Measurements from ENCODE around the gene CLASRP. TPM values are rescaled to one million over a fixed set of nuclear protein-coding genes. Genes with fewer than 3 reads are reported as not detected.

Gene CLASRP
- total and polyA plus RNA-seq, 9 of the 15 experiments (the other 6 are each of a cell fraction or from before 2014, with no cell fraction given): 0.94 to 86.3 (median 44.0) TPM

GRCh38 chr19:45051929-45052579 lies 13.2 kb downstream of the CLASRP start:
- Histone ChIP-seq H4K20me1 (replicated peaks; ENCODE audit: control insufficient read depth, insufficient read depth, low read length) (peaks cover 17% of the 10 kb centered on the region), H3K9ac (ENCODE audit: insufficient read depth in 1 of 2, low read depth in 2 of 2, low read length in 2 of 2) (peak overlapping the region in 1 of 2 experiments; percentile 40; a peak in 1 of 4 replicates), H3K79me2 (ENCODE audit: control insufficient read depth, insufficient read depth, low read length) (peaks cover 39% of the 10 kb centered on the region), H2AFZ (ENCODE audit: low read depth, low read length) (no peak overlapping the region), H3K36me3 (ENCODE audit: control insufficient read depth, insufficient read depth, low read length) (peaks cover 74% of the 10 kb centered on the region; the same call in 2 of the 3 replicates), H3K4me1 (replicated peaks in 1 of 2; ENCODE audit: control insufficient read depth in 2 of 2, insufficient read depth in 2 of 2, low read length in 2 of 2) (peaks cover 3 to 10% of the 10 kb centered on the region in 2 experiments; a peak in 3 of 5 replicates), H3K9me1 (ENCODE audit: control insufficient read depth, insufficient read depth, low read length) (no peaks in the 10 kb centered on the region), H3K4me2 (ENCODE audit: insufficient read depth, low read length) (no peak overlapping the region), H3K9me3 (replicated peaks; ENCODE audit: control insufficient read depth, insufficient read depth, low read depth, low read length) (no peaks in the 10 kb centered on the region), H3K4me3 (no peak overlapping the region), H3K27me3 (ENCODE audit: control insufficient read depth in 2 of 2, insufficient read depth in 2 of 2, low read length in 2 of 2) (no peaks in the 10 kb centered on the region), H3K27ac (ENCODE audit: extremely low read depth, low read depth, low read length) (no peak overlapping the region)
- in situ Hi-C loops (cut with MboI) (loop anchor here (10.0 kb wide), 1 partner anchor 157 kb away; the partner anchor contains the start of gene TOMM40), intact Hi-C loops (cut with micrococcal nuclease) (no loop called here)
- DNase-seq (ENCODE audit: extremely low read depth in 1 of 4, low spot score in 3 of 4) (no peak), ATAC-seq (no peak), FAIRE-seq (no peak)
- no TSS peak for BruUV-seq (replicated peaks)
- ChIA-PET POLR2A (interaction anchor here (1.4 to 1.6 kb wide), 2 partner anchors 8 to 41 kb away, joined by 4 read pairs; partner anchors contain the start of gene PPP1R37), CTCF (ENCODE audit: low intra/inter-chr PET ratio) (no interaction called here)
- 75% methylated on average over 9 of the region's 9 CpGs for WGBS (ENCODE audit: insufficient coverage, low coverage, missing lambda C conversion rate)
- TF ChIP-seq ETV6 (IDR thresholded peaks at IDR 0.05; ENCODE audit: borderline replicate concordance in 1 of 2, low read depth in 2 of 2, low read length in 1 of 2): no peak
- TF ChIP-seq ETV6 (CRISPR knock-in tag; IDR thresholded peaks at IDR 0.05; ENCODE audit: borderline replicate concordance): no peak
- TF ChIP-seq SNIP1 (IDR thresholded peaks at IDR 0.05; ENCODE audit: low read depth): no peak

GRCh38 chr19:45056831-45057230 lies 18.0 kb downstream of the CLASRP start:
- in situ Hi-C loops (cut with MboI) (loop anchor here (10.0 kb wide), 1 partner anchor 162 kb away; the partner anchor contains the start of gene TOMM40), intact Hi-C loops (cut with micrococcal nuclease) (loop anchor here (5.0 kb wide), 1 partner anchor 155 kb away; no protein-coding TSS in a partner anchor)
- no TSS peak for BruUV-seq (replicated peaks)
- 0 out of 2 replicates have a peak, but pooled peaks have one; percentile 30 for TF ChIP-seq POLR2G (IDR thresholded peaks at IDR 0.05; ENCODE audit: low read depth, low read length)
- no peak for TF ChIP-seq SMARCA5 (IDR thresholded peaks at IDR 0.05)
- ChIA-PET CTCF (ENCODE audit: low intra/inter-chr PET ratio) (no interaction called here), POLR2A (interaction anchor here (0.6 to 1.4 kb wide), 7 partner anchors 8 to 196 kb away, joined by 3 to 6 read pairs (median 3); partner anchors contain the start of gene CLASRP)
- H3K27me3 ChIP-seq (ENCODE audit: control insufficient read depth in 2 of 2, insufficient read depth in 2 of 2, low read length in 2 of 2): no peaks in the 10 kb centered on the region
- H3K4me1 ChIP-seq (replicated peaks in 1 of 2; ENCODE audit: control insufficient read depth in 2 of 2, insufficient read depth in 2 of 2, low read length in 2 of 2): peaks cover 0 to 29% of the 10 kb centered on the region in 2 experiments; a peak in 2 of 5 replicates
- no peaks in the 10 kb centered on the region for H3K9me3 ChIP-seq (replicated peaks; ENCODE audit: control insufficient read depth, insufficient read depth, low read depth, low read length)
- DNase-seq (ENCODE audit: extremely low read depth in 1 of 4, low spot score in 3 of 4): no peak
- H3K36me3 ChIP-seq (ENCODE audit: control insufficient read depth, insufficient read depth, low read length): peaks cover 93% of the 10 kb centered on the region
- H3K9me1 ChIP-seq (ENCODE audit: control insufficient read depth, insufficient read depth, low read length): no peaks in the 10 kb centered on the region
- H3K9ac ChIP-seq (ENCODE audit: insufficient read depth in 1 of 2, low read depth in 2 of 2, low read length in 2 of 2): 0 out of 4 replicates have a peak overlapping the region, but pooled peaks of 1 of the 2 experiments have one; percentile 9
- ATAC-seq: no peak
- H3K4me3 ChIP-seq: no peak overlapping the region
- H4K20me1 ChIP-seq (replicated peaks; ENCODE audit: control insufficient read depth, insufficient read depth, low read length): peaks cover 25% of the 10 kb centered on the region
- no peak for FAIRE-seq
- 94% methylated on average over 5 of the region's 8 CpGs for WGBS (ENCODE audit: insufficient coverage, low coverage, missing lambda C conversion rate)
- peaks cover 7% of the 10 kb centered on the region for H3K79me2 ChIP-seq (ENCODE audit: control insufficient read depth, insufficient read depth, low read length)
- no peak overlapping the region for H3K4me2 ChIP-seq (ENCODE audit: insufficient read depth, low read length)
- H3K27ac ChIP-seq (ENCODE audit: extremely low read depth, low read depth, low read length): no peak overlapping the region
- no peak overlapping the region for H2AFZ ChIP-seq (ENCODE audit: low read depth, low read length)
